H1 (cell line): ENCODE data around the gene ADAMTS9. TPM values are rescaled to one million over a fixed set of nuclear protein-coding genes. Genes with fewer than 3 reads are reported as not detected.

Experiments used
- CTCF ChIA-PET: fragments of 300-600 bp; sonication (Branson Sonifier 250); formaldehyde crosslinking; loops from one replicate; lab custom pipeline; 2021; ENCODE audit not compliant: partially characterized antibody; lab: Charles Lee
- POLR2A ChIA-PET: fragments of 300-600 bp; sonication (Branson Sonifier 250); formaldehyde crosslinking; loops from one replicate; lab custom pipeline; 2021; ENCODE audit warnings: inconsistent platforms; ENCODE audit not compliant: partially characterized antibody; lab: Charles Lee
- DNase-seq, 2 experiments: peaks; one replicate each; pipeline versions ENCODE4 v3.0.0 to v3.0.0-alpha.2; 2010 to 2022; ENCODE audit warnings: low spot score in 2 of 2, low read depth in 1 of 2, mixed read lengths in 1 of 2
- FAIRE-seq: peaks from 2 replicates; lab custom pipeline; 2011; peaks lifted over from hg19 to GRCh38; lab: Jason Lieb, UNC
- H2AFZ ChIP-seq: 2 replicates; pipeline ENCODE4 v1.8.1; 2012; ENCODE audit warnings: low read length, inconsistent platforms
- H2AK5ac ChIP-seq: 2 replicates; pipeline ENCODE4 v1.6.1; 2013; ENCODE audit warnings: low read depth, low read length
- H2BK120ac ChIP-seq: replicated peaks from 2 replicates; pipeline ENCODE3; 2013; ENCODE audit warnings: low read depth, low read length, inconsistent platforms
- H2BK12ac ChIP-seq: 2 replicates; pipeline ENCODE4 v1.6.1; 2013; ENCODE audit warnings: low read depth, low read length
- H2BK15ac ChIP-seq: 2 replicates; pipeline ENCODE4 v1.6.1; 2013; ENCODE audit warnings: low read length
- H2BK20ac ChIP-seq: 2 replicates; pipeline ENCODE4 v1.6.1; 2013; ENCODE audit warnings: low read length
- H2BK5ac ChIP-seq: 2 replicates; pipeline ENCODE4 v1.6.1; 2013; ENCODE audit warnings: low read depth, low read length
- H3K14ac ChIP-seq: 2 replicates; pipeline ENCODE4 v1.6.1; 2013; ENCODE audit warnings: inconsistent platforms; ENCODE audit not compliant: insufficient read length
- H3K18ac ChIP-seq: 2 replicates; pipeline ENCODE4 v1.6.1; 2013; ENCODE audit warnings: low read length; ENCODE audit errors: extremely low read depth
- H3K23ac ChIP-seq: 2 replicates; pipeline ENCODE4 v1.6.1; 2013; ENCODE audit warnings: inconsistent platforms; ENCODE audit not compliant: insufficient read length
- H3K23me2 ChIP-seq: 2 replicates; pipeline ENCODE4 v1.6.1; 2013; ENCODE audit warnings: low read depth, low read length
- H3K27ac ChIP-seq: 2 replicates; pipeline ENCODE4 v1.6.1; 2011; ENCODE audit warnings: low read depth, low read length, inconsistent platforms
- H3K27me3 ChIP-seq, 4 experiments: replicated peaks in 1 of 4; 1 replicate in 1 of 4; 2 replicates in 3 of 4; pipeline versions ENCODE4 v1.6.1 to v1.8.1; 2011 to 2013; ENCODE audit warnings: low read length in 3 of 4, mild to moderate bottlenecking in 3 of 4, inconsistent platforms in 2 of 4, mixed read lengths in 2 of 4, moderate library complexity in 1 of 4; ENCODE audit not compliant: control insufficient read depth in 3 of 4, insufficient read depth in 3 of 4; ENCODE audit errors: extremely low read depth in 1 of 4
- H3K36me3 ChIP-seq, 4 experiments: 2 replicates each; pipeline versions ENCODE4 v1.6.1 to v1.8.1; 2011 to 2013; ENCODE audit warnings: mild to moderate bottlenecking in 4 of 4, low read length in 3 of 4, moderate library complexity in 2 of 4, control low read depth in 1 of 4, inconsistent platforms in 1 of 4; ENCODE audit not compliant: insufficient read depth in 4 of 4, control insufficient read depth in 2 of 4
- H3K4ac ChIP-seq: replicated peaks from 2 replicates; pipeline ENCODE3; 2013; ENCODE audit warnings: low read length, low read depth, mixed read lengths, inconsistent platforms; ENCODE audit not compliant: insufficient read length
- H3K4me1 ChIP-seq, 4 experiments: replicated peaks in 1 of 4; 1 replicate in 1 of 4; 2 replicates in 3 of 4; pipeline versions ENCODE4 v1.6.1 to v1.8.1; 2011 to 2013; ENCODE audit warnings: low read length in 3 of 4, inconsistent platforms in 2 of 4, mixed read lengths in 1 of 4; ENCODE audit not compliant: insufficient read depth in 4 of 4, control insufficient read depth in 3 of 4
- H3K4me2 ChIP-seq, 2 experiments: 2 replicates each; pipeline versions ENCODE4 v1.6.1 to v1.8.1; 2011 to 2013; ENCODE audit warnings: low read depth in 2 of 2, low read length in 2 of 2, control low read depth in 1 of 2, inconsistent platforms in 1 of 2, mild to moderate bottlenecking in 1 of 2; ENCODE audit not compliant: insufficient read depth in 1 of 2
- H3K4me3 ChIP-seq, 4 experiments: fragments of 200-600, 300-600 bp in 1 of 4; sonication (generic), shearing (Covaris generic), sonication (Bioruptor Twin) in 1 of 4; 2 replicates each; pipeline versions ENCODE4 v1.5.1 to v1.8.1; 2011 to 2016; ENCODE audit warnings: low read length in 4 of 4, low read depth in 3 of 4, control low read depth in 2 of 4, inconsistent platforms in 2 of 4, mild to moderate bottlenecking in 2 of 4, mixed read lengths in 1 of 4, moderate library complexity in 1 of 4; ENCODE audit not compliant: insufficient read depth in 2 of 4; ENCODE audit errors: extremely low read depth in 1 of 4
- H3K56ac ChIP-seq: replicated peaks from 2 replicates; pipeline ENCODE3; 2013; ENCODE audit warnings: low read depth, mild to moderate bottlenecking, mixed read lengths, low read length, inconsistent platforms; ENCODE audit not compliant: insufficient read length
- H3K79me1 ChIP-seq: 2 replicates; pipeline ENCODE4 v1.6.1; 2013; ENCODE audit warnings: low read depth, low read length, control low read depth
- H3K79me2 ChIP-seq, 2 experiments: 2 replicates each; pipeline versions ENCODE4 v1.6.1 to v1.8.1; 2012 to 2013; ENCODE audit warnings: low read length in 2 of 2, mild to moderate bottlenecking in 2 of 2, inconsistent platforms in 1 of 2; ENCODE audit not compliant: insufficient read depth in 2 of 2, control insufficient read depth in 1 of 2
- H3K9ac ChIP-seq, 4 experiments: replicated peaks in 1 of 4; 1 replicate in 1 of 4; 2 replicates in 3 of 4; pipeline versions ENCODE4 v1.6.1 to v1.8.1; 2011 to 2013; ENCODE audit warnings: low read depth in 3 of 4, low read length in 3 of 4, control low read depth in 2 of 4, mild to moderate bottlenecking in 2 of 4, moderate library complexity in 2 of 4, inconsistent platforms in 1 of 4; ENCODE audit errors: extremely low read depth in 1 of 4
- H3K9me3 ChIP-seq, 2 experiments: 2 replicates each; pipeline versions ENCODE4 v1.6.1 to v1.8.1; 2012 to 2013; ENCODE audit warnings: mild to moderate bottlenecking in 2 of 2, moderate library complexity in 2 of 2, control low read depth in 1 of 2, inconsistent platforms in 1 of 2, low read depth in 1 of 2, low read length in 1 of 2, mixed read lengths in 1 of 2; ENCODE audit not compliant: insufficient read depth in 2 of 2
- H4K20me1 ChIP-seq, 2 experiments: replicated peaks in 1 of 2; 2 replicates each; pipeline versions ENCODE3 to v1.8.1; 2011 to 2013; ENCODE audit warnings: inconsistent platforms in 2 of 2, low read length in 2 of 2, mild to moderate bottlenecking in 1 of 2; ENCODE audit not compliant: insufficient read depth in 2 of 2, control insufficient read depth in 1 of 2
- H4K5ac ChIP-seq: 2 replicates; pipeline ENCODE4 v1.6.1; 2013; ENCODE audit warnings: low read length, low read depth, mixed read lengths, inconsistent platforms; ENCODE audit not compliant: insufficient read length
- H4K8ac ChIP-seq: 2 replicates; pipeline ENCODE4 v1.8.0; 2013; ENCODE audit warnings: mild to moderate bottlenecking, moderate library complexity, low read length, inconsistent platforms; ENCODE audit not compliant: insufficient read depth; ENCODE audit errors: extremely low read depth
- H4K91ac ChIP-seq: replicated peaks from 2 replicates; pipeline ENCODE3; 2013; ENCODE audit warnings: low read length, mixed read lengths, inconsistent platforms; ENCODE audit not compliant: insufficient read length
- RFX5 ChIP-seq: IDR thresholded peaks from 2 replicates; pipeline ENCODE4 v1.6.1; 2011; ENCODE audit warnings: low read depth, low read length, improper control_type of control experiment, borderline replicate concordance
- TCF12 ChIP-seq: IDR thresholded peaks from 2 replicates; pipeline ENCODE4 v1.6.1; 2011; ENCODE audit warnings: low read depth, mild to moderate bottlenecking, low read length
- TEAD4 ChIP-seq: IDR thresholded peaks from 2 replicates; pipeline ENCODE4 v1.6.1; 2012; ENCODE audit warnings: low read depth, low read length, inconsistent platforms, mixed read lengths
- WGBS, 2 experiments: shearing (Covaris generic) in 1 of 2; methylation state at CpG; one replicate each; pipeline versions ENCODE4 v1.1.6 to v1.1.7; 2013 to 2015; ENCODE audit warnings: low lambda C conversion rate in 2 of 2, mixed read lengths in 2 of 2, inconsistent platforms in 1 of 2, low coverage in 1 of 2, missing lambda C conversion rate in 1 of 2; ENCODE audit not compliant: insufficient replicate concordance in 2 of 2, insufficient coverage in 1 of 2, insufficient read length in 1 of 2; ENCODE audit errors: extremely low coverage in 1 of 2, missing lambda C conversion rate in 1 of 2; 5-methylcytosine and 5-hydroxymethylcytosine counted together
- polyA plus RNA-seq, 7 experiments: library from polyadenylated mRNA; depleted of rRNA in 3 of 7; stranded (reverse) in 5 of 7; unstranded in 2 of 7; fragments of >200 nt in 5 of 7; fragments of 200-250 nt in 2 of 7; gene quantifications; 1 replicate in 5 of 7; 2 replicates in 1 of 7; 4 replicates in 1 of 7; pipeline versions ENCODE4 v1.2.1 to v1.2.3, GENCODE V29; 2011 to 2013; ENCODE audit warnings: missing spikeins in 2 of 7, mixed read lengths in 2 of 7
- total RNA-seq: library from RNA; stranded (reverse); fragmentation: NEBNext Ultra II Directional; extraction: Animal tissue kit (Norgen Biotek cat#: 25700); gene quantifications from 2 replicates; pipeline ENCODE4 v1.2.1, GENCODE V29; 2021
- TF ChIP-seq, protein P1 (sequence below): IDR thresholded peaks from 2 replicates; pipeline ENCODE4 v1.6.1; 2012; ENCODE audit warnings: inconsistent platforms

Gene ADAMTS9
- total and polyA plus RNA-seq, 2 of the 8 experiments (the other 6 are each of a cell fraction or from before 2014, with no cell fraction given), result 0.20 to 0.41 TPM

DNA sequence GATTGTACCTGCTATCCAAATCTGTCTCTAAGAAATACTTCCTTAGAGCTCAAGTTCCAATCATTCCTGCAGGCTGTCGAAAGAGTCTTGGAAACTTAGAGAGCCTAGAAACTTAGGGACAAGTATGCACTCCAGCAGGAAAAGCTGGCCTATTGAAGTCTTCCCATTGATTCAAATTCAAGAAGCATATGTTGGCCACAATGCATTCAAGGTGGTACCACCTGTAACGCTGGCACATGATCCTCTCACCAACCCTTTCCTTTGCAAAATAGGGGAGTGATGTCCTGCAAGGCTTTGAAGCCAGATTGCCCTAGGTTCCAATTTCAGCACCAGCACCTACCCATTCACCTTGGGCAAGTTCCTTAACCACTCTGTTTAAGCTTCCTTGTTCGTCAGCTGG, 6.0 kb downstream of the ADAMTS9 start:
- H3K27ac ChIP-seq, result no peak overlapping the region
- H2BK20ac ChIP-seq, result no peak overlapping the region
- H3K79me1 ChIP-seq, result no peaks in the 10 kb centered on the region
- H3K56ac ChIP-seq, result no peak overlapping the region
- peak overlapping the region; percentile 18 to 52; a peak in 3 of 4 replicates for H3K4me2 ChIP-seq
- H2AFZ ChIP-seq, result no peak overlapping the region
- no peak overlapping the region for H2AK5ac ChIP-seq
- WGBS, 2 experiments, result 4% methylated on average over 3 of the region's 3 CpGs; no CpG with 5 or more reads in 1 of the 2 experiments
- ChIA-PET CTCF (interaction anchor here (0.6 to 3.3 kb wide), 11 partner anchors 8 to 488 kb away, joined by 3 to 13 read pairs (median 3); no protein-coding TSS in a partner anchor), POLR2A (interaction anchor here (1.4 kb wide), 1 partner anchor 12 kb away, joined by 5 read pairs; no protein-coding TSS in a partner anchor)
- H3K4me3 ChIP-seq, result peak overlapping the region in 1 of 4 experiments; percentile 18; a peak in 1 of 8 replicates
- H3K14ac ChIP-seq, result no peak overlapping the region
- no peaks in the 10 kb centered on the region for H3K79me2 ChIP-seq
- no peak overlapping the region for H2BK12ac ChIP-seq
- no peak overlapping the region for H3K4ac ChIP-seq
- peaks cover 18% of the 10 kb centered on the region; the same call in 1 of the 2 replicates for H3K23me2 ChIP-seq
- H2BK120ac ChIP-seq, result no peak overlapping the region
- H3K27me3 ChIP-seq, result peaks cover 39 to 72% (median 62%) of the 10 kb centered on the region in 4 experiments
- H4K5ac ChIP-seq, result no peak overlapping the region
- no peak overlapping the region for H3K23ac ChIP-seq
- H2BK5ac ChIP-seq, result no peak overlapping the region
- H4K91ac ChIP-seq, result no peak overlapping the region
- H3K18ac ChIP-seq, result no peak overlapping the region
- DNase-seq, result no peak
- FAIRE-seq, result peak; percentile 90
- TF ChIP-seq, protein P1, sequence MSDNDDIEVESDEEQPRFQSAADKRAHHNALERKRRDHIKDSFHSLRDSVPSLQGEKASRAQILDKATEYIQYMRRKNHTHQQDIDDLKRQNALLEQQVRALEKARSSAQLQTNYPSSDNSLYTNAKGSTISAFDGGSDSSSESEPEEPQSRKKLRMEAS, result peak; percentile 66
- no peak for TF ChIP-seq RFX5
- TF ChIP-seq TEAD4, result peak; percentile 64; the same call in 1 of the 2 replicates
- peak; percentile 86; the same call in 1 of the 2 replicates for TF ChIP-seq TCF12
- no peak overlapping the region for H2BK15ac ChIP-seq
- no peaks in the 10 kb centered on the region for H3K9me3 ChIP-seq
- peaks cover 15 to 42% (median 32%) of the 10 kb centered on the region in 4 experiments for H3K4me1 ChIP-seq
- H3K9ac ChIP-seq, result no peak overlapping the region
- H3K36me3 ChIP-seq, result no peaks in the 10 kb centered on the region
- no peak overlapping the region for H4K8ac ChIP-seq
- H4K20me1 ChIP-seq, result peaks cover 2% of the 10 kb centered on the region in 2 experiments
